GM13976 (cell line): ENCODE measurements around the gene NEDD4L.

Experiments used
- DNase-seq: peaks from one replicate; pipeline ENCODE4 v3.0.0; 2012; ENCODE audit warnings: low spot score
- in situ Hi-C: fragments of 300-500 bp; cut with MboI; formaldehyde crosslinking; loops from one replicate; pipeline ENCODE4 v1.12.0; 2022; ENCODE audit warnings: low sequenced_read_pairs, mixed read lengths, inconsistent platforms; ENCODE audit not compliant: unreplicated experiment
- TF ChIP-seq, protein P1 (sequence below): IDR thresholded peaks from 2 replicates; pipeline ENCODE4 v1.5.1; 2012; ENCODE audit warnings: borderline replicate concordance, mild to moderate bottlenecking; ENCODE audit not compliant: insufficient read depth; ENCODE audit errors: extremely low read depth, missing control alignments, control extremely low read depth

The NEDD4L gene

DNA sequence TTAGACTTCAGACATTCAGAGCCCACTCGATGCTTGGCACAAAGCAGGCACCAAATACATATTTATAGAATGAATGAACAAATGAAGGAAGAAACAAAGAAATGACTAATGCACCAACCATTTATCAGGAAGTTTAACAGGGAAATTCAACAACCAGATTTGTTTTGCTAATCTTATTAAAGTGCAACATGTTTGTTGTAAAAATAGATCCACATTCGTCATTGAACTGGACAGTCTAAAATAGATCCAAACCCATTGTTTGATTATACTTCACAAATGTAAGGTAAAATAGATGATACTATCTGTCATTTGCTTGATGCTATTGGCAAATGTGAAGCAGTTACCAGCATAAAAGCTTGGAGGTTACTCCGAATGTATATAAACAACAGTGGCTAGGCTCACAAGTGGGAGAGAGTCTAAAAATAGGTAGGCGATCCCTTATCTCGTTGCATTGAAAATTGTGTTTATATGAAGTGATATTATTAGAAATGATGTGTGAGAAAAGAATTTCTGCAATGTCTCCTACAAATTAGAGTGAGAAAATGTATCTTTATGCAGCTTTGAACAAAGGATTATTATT is 246.2 kb downstream of the NEDD4L start:
- TF ChIP-seq, protein P1, sequence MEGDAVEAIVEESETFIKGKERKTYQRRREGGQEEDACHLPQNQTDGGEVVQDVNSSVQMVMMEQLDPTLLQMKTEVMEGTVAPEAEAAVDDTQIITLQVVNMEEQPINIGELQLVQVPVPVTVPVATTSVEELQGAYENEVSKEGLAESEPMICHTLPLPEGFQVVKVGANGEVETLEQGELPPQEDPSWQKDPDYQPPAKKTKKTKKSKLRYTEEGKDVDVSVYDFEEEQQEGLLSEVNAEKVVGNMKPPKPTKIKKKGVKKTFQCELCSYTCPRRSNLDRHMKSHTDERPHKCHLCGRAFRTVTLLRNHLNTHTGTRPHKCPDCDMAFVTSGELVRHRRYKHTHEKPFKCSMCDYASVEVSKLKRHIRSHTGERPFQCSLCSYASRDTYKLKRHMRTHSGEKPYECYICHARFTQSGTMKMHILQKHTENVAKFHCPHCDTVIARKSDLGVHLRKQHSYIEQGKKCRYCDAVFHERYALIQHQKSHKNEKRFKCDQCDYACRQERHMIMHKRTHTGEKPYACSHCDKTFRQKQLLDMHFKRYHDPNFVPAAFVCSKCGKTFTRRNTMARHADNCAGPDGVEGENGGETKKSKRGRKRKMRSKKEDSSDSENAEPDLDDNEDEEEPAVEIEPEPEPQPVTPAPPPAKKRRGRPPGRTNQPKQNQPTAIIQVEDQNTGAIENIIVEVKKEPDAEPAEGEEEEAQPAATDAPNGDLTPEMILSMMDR: no peak
- in situ Hi-C loops: no loop called here
- DNase-seq: no peak

DNA sequence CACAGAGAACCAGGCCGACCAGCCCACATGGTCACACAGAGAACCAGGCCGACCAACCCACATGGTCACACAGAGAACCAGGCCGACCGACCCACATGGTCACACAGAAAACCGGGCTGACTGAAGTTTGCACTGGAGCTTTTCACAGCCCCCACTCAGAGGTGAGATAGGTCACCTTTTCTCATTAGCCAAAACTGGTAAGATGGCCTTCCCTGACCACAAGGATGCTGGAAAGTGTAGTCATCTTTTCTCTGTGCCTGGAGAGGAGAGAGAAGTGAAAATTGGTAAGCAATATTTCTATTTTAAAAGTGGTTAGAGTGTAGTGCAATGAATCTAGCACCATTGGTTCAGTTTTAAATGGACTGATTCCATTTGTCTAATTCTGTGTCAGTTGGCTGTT is 247.1 kb downstream of the NEDD4L start:
- TF ChIP-seq, protein P1: no peak
- in situ Hi-C loops: no loop called here
- DNase-seq: no peak

DNA sequence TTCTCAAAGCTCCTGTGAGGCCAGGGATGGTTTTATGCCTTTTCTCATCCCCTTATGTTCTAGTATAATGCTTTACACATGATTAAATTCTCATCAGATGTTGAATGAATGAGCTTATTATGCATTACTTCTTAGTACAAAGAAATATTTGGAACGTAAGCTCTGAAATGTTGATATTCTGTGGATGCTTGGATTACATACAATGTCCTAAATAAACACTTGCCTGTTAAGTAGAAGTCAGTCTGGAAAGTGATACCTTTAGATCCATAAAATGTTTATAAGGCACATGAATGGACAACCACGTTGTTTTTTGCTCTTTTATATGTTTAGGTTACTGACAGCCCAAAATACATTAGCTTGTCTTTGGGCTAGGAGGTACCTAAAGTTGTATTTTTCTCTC is 248.6 kb downstream of the NEDD4L start:
- in situ Hi-C loops: no loop called here
- DNase-seq: no peak
- TF ChIP-seq, protein P1: no peak

DNA sequence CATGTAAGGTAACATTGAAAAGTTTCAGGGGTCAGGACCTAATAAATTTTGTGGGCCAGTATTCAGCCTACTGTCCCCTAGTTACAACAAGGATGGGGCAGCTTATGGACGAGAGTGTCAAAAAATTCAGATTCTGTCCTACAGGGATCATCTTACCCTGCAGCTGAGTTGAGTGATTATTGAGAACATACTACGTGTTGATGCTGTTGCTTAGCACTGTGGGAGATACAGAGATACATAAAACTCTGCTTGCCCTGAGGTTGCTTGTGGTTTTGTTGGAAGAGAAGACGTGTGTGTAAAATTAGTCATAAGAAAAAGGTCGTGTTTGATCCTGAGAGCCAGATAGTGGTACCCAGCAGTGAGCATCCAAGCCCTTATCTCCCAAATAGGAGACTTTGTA is 253.2 kb downstream of the NEDD4L start:
- TF ChIP-seq, protein P1: no peak
- in situ Hi-C loops: no loop called here
- DNase-seq: no peak

DNA sequence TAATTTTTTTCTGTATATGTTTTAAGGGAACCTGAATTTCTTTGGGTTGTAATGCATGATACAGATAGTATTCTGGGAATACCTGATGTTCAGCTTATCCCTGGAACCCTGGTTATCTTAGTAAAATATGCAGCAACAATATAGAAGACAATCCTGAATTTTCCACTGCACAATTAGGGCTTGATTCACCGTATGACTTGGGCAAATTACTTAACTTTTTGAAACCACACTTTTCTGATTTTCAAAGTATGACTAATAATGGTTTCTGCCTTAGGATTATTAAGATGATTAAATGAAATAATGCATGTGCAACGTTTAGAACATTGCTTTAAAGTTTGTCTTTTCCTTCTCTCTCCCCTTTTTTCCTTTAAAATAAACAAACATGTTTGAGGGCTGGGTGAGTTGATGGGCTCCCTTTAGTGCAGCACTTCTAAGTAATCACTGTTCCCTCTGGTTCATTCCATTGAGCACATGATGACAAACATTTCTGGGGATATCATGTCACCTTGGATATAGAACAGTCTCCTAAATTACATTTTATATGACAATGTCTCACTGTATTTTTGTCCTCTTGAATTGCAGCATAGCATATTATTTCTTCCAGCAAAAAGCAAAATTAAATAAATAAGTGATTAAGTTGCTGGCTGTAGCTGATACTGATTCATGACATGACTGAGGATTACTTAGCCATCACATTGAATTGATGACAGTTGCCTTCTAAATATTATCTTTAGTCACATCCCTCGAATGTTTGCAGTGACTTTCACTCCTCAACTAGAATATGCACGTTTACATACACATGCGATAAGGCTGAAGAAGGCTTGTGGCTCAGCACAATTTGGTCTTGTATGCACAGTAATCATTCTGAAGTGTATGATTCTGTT is 254.5 kb downstream of the NEDD4L start:
- TF ChIP-seq, protein P1: no peak
- in situ Hi-C loops: no loop called here
- no peak for DNase-seq

DNA sequence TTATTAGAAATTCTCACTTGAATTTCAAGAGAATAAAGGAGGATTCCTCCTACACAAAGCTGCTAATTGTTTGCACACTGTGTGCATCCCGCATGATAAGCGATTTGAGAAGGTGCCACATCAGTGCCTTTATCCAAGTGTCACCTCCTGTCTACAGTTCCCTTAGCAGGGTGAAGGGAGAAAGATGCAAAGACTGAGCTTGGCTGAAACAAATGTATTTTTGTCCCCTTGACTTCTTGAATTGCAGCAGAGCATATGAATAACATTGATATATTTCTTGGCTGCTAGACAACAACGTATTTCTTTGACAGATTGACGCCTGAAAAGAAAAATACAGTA is 255.1 kb downstream of the NEDD4L start:
- TF ChIP-seq, protein P1: no peak
- DNase-seq: no peak
- in situ Hi-C loops: no loop called here
